Endothelial cell of umbilical vein (primary cell): Measurements from ENCODE around the gene FRYL. TPM values are rescaled to one million over a fixed set of nuclear protein-coding genes. Genes with fewer than 3 reads are reported as not detected.

Experiments used
- BruUV-seq: library from RNA; stranded (reverse); fragments of 400-500 nt; replicated peaks from 2 replicates; lab custom pipeline; 2021; lab: Mats Ljungman, UMichigan
- CTCF ChIA-PET: fragments of 300-600, 350-600 bp; sonication (Branson Sonifier 250); formaldehyde crosslinking; loops from one replicate; lab custom pipeline; 2021; ENCODE audit warnings: antibody characterized with exemption, inconsistent platforms; lab: Charles Lee
- POLR2A ChIA-PET: fragments of 300-600, 350-600 bp; sonication (Branson Sonifier 250); formaldehyde crosslinking; loops from one replicate; lab custom pipeline; 2021; ENCODE audit warnings: antibody characterized with exemption, inconsistent platforms; lab: Charles Lee
- DNase-seq: peaks from one replicate; pipeline ENCODE4 v3.0.0-alpha.2; 2011; ENCODE audit warnings: low read depth, low spot score
- FAIRE-seq: peaks from 2 replicates; lab custom pipeline; 2011; peaks lifted over from hg19 to GRCh38; lab: Jason Lieb, UNC
- H2AFZ ChIP-seq: 2 replicates; pipeline ENCODE4 v1.6.0; 2012; ENCODE audit warnings: low read depth, low read length, control low read depth, inconsistent platforms
- H3K27ac ChIP-seq: 2 replicates; pipeline ENCODE4 v1.5.1; 2011; ENCODE audit warnings: low read depth, mild to moderate bottlenecking, control low read depth, low read length, moderate library complexity; ENCODE audit not compliant: insufficient read depth
- H3K27me3 ChIP-seq, 2 experiments: 2 replicates each; pipeline versions ENCODE4 v1.6.0 to v1.6.1; 2011; ENCODE audit warnings: low read length in 2 of 2, mixed read lengths in 1 of 2; ENCODE audit not compliant: control insufficient read depth in 2 of 2, insufficient read depth in 2 of 2
- H3K36me3 ChIP-seq, 2 experiments: 2 replicates in 1 of 2; 3 replicates in 1 of 2; pipeline ENCODE4 v1.5.1; 2011; ENCODE audit warnings: low read length in 2 of 2, mild to moderate bottlenecking in 1 of 2, moderate library complexity in 1 of 2; ENCODE audit not compliant: control insufficient read depth in 2 of 2, insufficient read depth in 2 of 2; ENCODE audit errors: extremely low read depth in 1 of 2
- H3K4me1 ChIP-seq: 3 replicates; pipeline ENCODE4 v1.5.1; 2011; ENCODE audit warnings: mild to moderate bottlenecking, low read length; ENCODE audit not compliant: control insufficient read depth, insufficient read depth; ENCODE audit errors: extremely low read depth
- H3K4me2 ChIP-seq: 2 replicates; pipeline ENCODE4 v1.6.1; 2011; ENCODE audit warnings: low read length, control low read depth, mixed read lengths; ENCODE audit not compliant: insufficient read depth
- H3K4me3 ChIP-seq, 3 experiments: fragments of 200-600 bp in 1 of 3; sonication (generic), shearing (Covaris generic) in 1 of 3; replicated peaks in 1 of 3; 2 replicates each; pipeline ENCODE4 v1.5.1; 2011 to 2016; ENCODE audit warnings: control low read depth in 3 of 3, low read length in 3 of 3, mild to moderate bottlenecking in 2 of 3, inconsistent platforms in 1 of 3, low read depth in 1 of 3, moderate library complexity in 1 of 3; ENCODE audit not compliant: insufficient read depth in 1 of 3
- H3K79me2 ChIP-seq: 2 replicates; pipeline ENCODE4 v1.6.0; 2012; ENCODE audit warnings: low read length, inconsistent platforms; ENCODE audit not compliant: control insufficient read depth, insufficient read depth
- H3K9ac ChIP-seq: replicated peaks from 2 replicates; pipeline ENCODE3; 2011; ENCODE audit warnings: low read length, control low read depth; ENCODE audit not compliant: insufficient read depth; ENCODE audit errors: extremely low read depth
- H3K9me1 ChIP-seq: replicated peaks from 3 replicates; pipeline ENCODE4 v1.6.0; 2011; ENCODE audit warnings: mild to moderate bottlenecking, low read length; ENCODE audit not compliant: control insufficient read depth, insufficient read depth; ENCODE audit errors: extremely low read depth
- H3K9me3 ChIP-seq: replicated peaks from 2 replicates; pipeline ENCODE4 v1.5.1; 2012; ENCODE audit warnings: low read length, inconsistent platforms; ENCODE audit not compliant: control insufficient read depth, insufficient read depth
- H4K20me1 ChIP-seq: replicated peaks from 2 replicates; pipeline ENCODE3; 2011; ENCODE audit warnings: mild to moderate bottlenecking, low read length; ENCODE audit not compliant: control insufficient read depth, insufficient read depth; ENCODE audit errors: extremely low read depth
- CTCF ChIP-seq, 2 donors: IDR thresholded peaks; 1 replicate in 1 of 2; 2 replicates in 1 of 2; pipeline ENCODE4 v1.5.1; 2011; ENCODE audit warnings: low read length in 2 of 2, mild to moderate bottlenecking in 2 of 2, moderate library complexity in 2 of 2, control low read depth in 1 of 2, inconsistent platforms in 1 of 2, low read depth in 1 of 2; ENCODE audit not compliant: insufficient read depth in 1 of 2; ENCODE audit errors: extremely low read depth in 1 of 2
- EZH2 ChIP-seq: IDR thresholded peaks from 2 replicates; pipeline ENCODE4 v1.6.1; 2012; ENCODE audit warnings: borderline replicate concordance, low read depth, mild to moderate bottlenecking, moderate library complexity, low read length, inconsistent platforms; ENCODE audit not compliant: severe bottlenecking
- FOS ChIP-seq: IDR thresholded peaks from 2 replicates; pipeline ENCODE4 v1.6.1; 2011; ENCODE audit warnings: mild to moderate bottlenecking, low read length, moderate library complexity, borderline replicate concordance; ENCODE audit not compliant: insufficient read depth
- GATA2 ChIP-seq: IDR thresholded peaks from 2 replicates; pipeline ENCODE4 v1.7.0; 2011; ENCODE audit warnings: low read depth, mild to moderate bottlenecking, moderate library complexity, mixed read lengths, low read length; ENCODE audit not compliant: insufficient read length, insufficient read depth
- JUN ChIP-seq: IDR thresholded peaks from 2 replicates; pipeline ENCODE4 v1.6.1; 2011; ENCODE audit warnings: borderline replicate concordance, low read depth; ENCODE audit not compliant: insufficient read length, insufficient read depth
- MAX ChIP-seq: IDR thresholded peaks from 2 replicates; pipeline ENCODE4 v1.6.1; 2011; ENCODE audit not compliant: insufficient read depth, insufficient read length
- MYC ChIP-seq: IDR thresholded peaks from one replicate; pipeline ENCODE4 v1.6.1; 2011; ENCODE audit warnings: mild to moderate bottlenecking, low read depth, low read length
- POLR2A ChIP-seq: IDR thresholded peaks from 2 replicates; pipeline ENCODE4 v1.6.1; 2012; ENCODE audit warnings: low read depth, mild to moderate bottlenecking, control low read depth, low read length
- POLR2AphosphoS5 ChIP-seq: IDR thresholded peaks from 2 replicates; pipeline ENCODE4 v1.6.1; 2012; ENCODE audit warnings: low read depth, mild to moderate bottlenecking, control low read depth, low read length, moderate library complexity; ENCODE audit not compliant: insufficient read depth
- dilution Hi-C: fragments of 300-500 bp; cut with MboI; formaldehyde crosslinking; loops from one replicate; pipeline ENCODE4 v1.15.0; 2019; ENCODE audit warnings: low sequenced_read_pairs; ENCODE audit not compliant: extremely low pct_ligation_motif_present
- intact Hi-C: fragments of 100-400 bp; cut with micrococcal nuclease; formaldehyde crosslinking; loops from one replicate; pipeline ENCODE4 v1.10.0; 2022
- polyA plus RNA-seq, 4 experiments: library from polyadenylated mRNA; depleted of rRNA in 3 of 4; stranded (reverse) in 3 of 4; unstranded in 1 of 4; fragments of >200 nt; gene quantifications; 2 replicates each; pipeline versions ENCODE4 v1.2.1 to v1.2.3, GENCODE V29; 2011 to 2012; ENCODE audit warnings: missing spikeins in 1 of 4
- total RNA-seq: library from RNA; stranded (reverse); gene quantifications from 2 replicates; pipeline ENCODE4 v1.2.3, GENCODE V29; 2021

The FRYL gene
- total and polyA plus RNA-seq, 2 donors (not counting 3 experiments of a cell fraction or from before 2014, with no cell fraction given): 17.0 to 84.9 TPM

- intact Hi-C loops (no loop called here), dilution Hi-C loops (no loop called here)
- CTCF ChIA-PET: interaction anchor here (1.5 kb wide), 1 partner anchor 20 kb away, joined by 3 read pairs; no protein-coding TSS in a partner anchor
- H3K9me1 ChIP-seq: no peaks in the 10 kb centered on the region
- TF ChIP-seq EZH2 (no peak), CTCF (IDR thresholded peaks at IDR 0.05; ENCODE audit: extremely low read depth in 1 of 2, insufficient read depth in 1 of 2, low read depth in 1 of 2, low read length in 2 of 2) (no peak), POLR2AphosphoS5 (no peak)
- H3K36me3 ChIP-seq: peaks cover 15 to 24% of the 10 kb centered on the region in 2 experiments
- H3K27me3 ChIP-seq: no peaks in the 10 kb centered on the region
- BruUV-seq: no TSS peak
- FAIRE-seq (no peak), DNase-seq (no peak)
- no peaks in the 10 kb centered on the region for H3K9me3 ChIP-seq
- POLR2A ChIA-PET: no interaction called here
- H3K27ac ChIP-seq: no peak overlapping the region
- H3K4me3 ChIP-seq: no peak overlapping the region
- H4K20me1 ChIP-seq: no peaks in the 10 kb centered on the region
- H3K4me2 ChIP-seq: no peak overlapping the region
- no peaks in the 10 kb centered on the region for H3K79me2 ChIP-seq
- no peak overlapping the region for H3K9ac ChIP-seq
- no peaks in the 10 kb centered on the region for H3K4me1 ChIP-seq
- H2AFZ ChIP-seq: no peak overlapping the region
Measured at GRCh38 chr4:48558819-48559218, 221.3 kb downstream of the FRYL start.

- Histone ChIP-seq H3K79me2 (no peaks in the 10 kb centered on the region), H2AFZ (no peak overlapping the region), H3K36me3 (peaks cover 15 to 25% of the 10 kb centered on the region in 2 experiments), H3K27me3 (no peaks in the 10 kb centered on the region), H3K9me3 (no peaks in the 10 kb centered on the region), H3K4me3 (no peak overlapping the region), H3K4me2 (no peak overlapping the region), H3K4me1 (no peaks in the 10 kb centered on the region), H3K9ac (no peak overlapping the region), H3K9me1 (no peaks in the 10 kb centered on the region), H4K20me1 (no peaks in the 10 kb centered on the region), H3K27ac (no peak overlapping the region)
- no TSS peak for BruUV-seq
- dilution Hi-C loops (no loop called here), intact Hi-C loops (no loop called here)
- TF ChIP-seq POLR2AphosphoS5: no peak
- TF ChIP-seq JUN: no peak
- TF ChIP-seq POLR2A: no peak
- TF ChIP-seq MYC: no peak
- no peak for TF ChIP-seq CTCF (IDR thresholded peaks at IDR 0.05; ENCODE audit: extremely low read depth in 1 of 2, insufficient read depth in 1 of 2, low read depth in 1 of 2, low read length in 2 of 2)
- no peak for TF ChIP-seq MAX
- TF ChIP-seq EZH2: no peak
- TF ChIP-seq GATA2: no peak
- no peak for TF ChIP-seq FOS
- ChIA-PET POLR2A (no interaction called here), CTCF (interaction anchor here (1.1 to 1.5 kb wide), 2 partner anchors 21 to 404 kb away, joined by 3 to 4 read pairs; no protein-coding TSS in a partner anchor)
- FAIRE-seq (no peak), DNase-seq (no peak)
Measured at GRCh38 chr4:48558026-48558425, 222.1 kb downstream of the FRYL start.
